Fibroblast of pulmonary artery (primary cell): ENCODE data around the gene HTR2A.

ENCODE experiments used
- DNase-seq: peaks from one replicate; pipeline ENCODE4 v3.0.0-alpha.2; 2010; ENCODE audit warnings: low read depth
- H3K4me3 ChIP-seq: replicated peaks from 2 replicates; pipeline ENCODE4 v1.5.1; 2011; ENCODE audit warnings: low read depth, mild to moderate bottlenecking, control low read depth, low read length, moderate library complexity
- TF ChIP-seq, protein P1 (sequence below): IDR thresholded peaks from 2 replicates; pipeline ENCODE4 v1.5.1; 2011; ENCODE audit warnings: mild to moderate bottlenecking, control low read depth, low read length, inconsistent platforms; ENCODE audit errors: missing control alignments

Gene HTR2A

GRCh38 chr13:46795321-46795720 lies 101.5 kb downstream of the HTR2A start:
- no peak for DNase-seq
- TF ChIP-seq, protein P1, sequence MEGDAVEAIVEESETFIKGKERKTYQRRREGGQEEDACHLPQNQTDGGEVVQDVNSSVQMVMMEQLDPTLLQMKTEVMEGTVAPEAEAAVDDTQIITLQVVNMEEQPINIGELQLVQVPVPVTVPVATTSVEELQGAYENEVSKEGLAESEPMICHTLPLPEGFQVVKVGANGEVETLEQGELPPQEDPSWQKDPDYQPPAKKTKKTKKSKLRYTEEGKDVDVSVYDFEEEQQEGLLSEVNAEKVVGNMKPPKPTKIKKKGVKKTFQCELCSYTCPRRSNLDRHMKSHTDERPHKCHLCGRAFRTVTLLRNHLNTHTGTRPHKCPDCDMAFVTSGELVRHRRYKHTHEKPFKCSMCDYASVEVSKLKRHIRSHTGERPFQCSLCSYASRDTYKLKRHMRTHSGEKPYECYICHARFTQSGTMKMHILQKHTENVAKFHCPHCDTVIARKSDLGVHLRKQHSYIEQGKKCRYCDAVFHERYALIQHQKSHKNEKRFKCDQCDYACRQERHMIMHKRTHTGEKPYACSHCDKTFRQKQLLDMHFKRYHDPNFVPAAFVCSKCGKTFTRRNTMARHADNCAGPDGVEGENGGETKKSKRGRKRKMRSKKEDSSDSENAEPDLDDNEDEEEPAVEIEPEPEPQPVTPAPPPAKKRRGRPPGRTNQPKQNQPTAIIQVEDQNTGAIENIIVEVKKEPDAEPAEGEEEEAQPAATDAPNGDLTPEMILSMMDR: no peak
- H3K4me3 ChIP-seq: no peak overlapping the region

DNA sequence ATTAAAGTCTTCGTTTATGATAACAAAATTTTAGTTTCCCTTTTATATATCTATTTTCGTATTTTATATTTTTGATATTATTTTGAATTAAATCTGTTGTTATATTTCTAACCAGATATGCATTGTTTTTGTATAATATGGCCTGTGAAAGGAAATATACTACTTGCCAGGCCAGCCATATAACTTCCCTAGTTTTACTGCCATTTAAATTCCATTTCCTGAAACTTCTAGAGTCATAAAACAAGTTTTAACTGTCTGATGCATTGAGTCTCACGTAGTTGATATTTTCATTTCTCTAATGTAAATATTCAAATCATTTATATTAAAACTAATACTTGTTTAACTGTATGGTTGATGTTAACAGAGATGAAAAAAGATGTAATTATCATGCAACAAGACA lies 113.3 kb downstream of the HTR2A start:
- no peak overlapping the region for H3K4me3 ChIP-seq
- TF ChIP-seq, protein P1: no peak
- no peak for DNase-seq

- TF ChIP-seq, protein P1: no peak
- no peak for DNase-seq
- no peak overlapping the region for H3K4me3 ChIP-seq
Measured at GRCh38 chr13:46782691-46783090, 114.2 kb downstream of the HTR2A start.

DNA sequence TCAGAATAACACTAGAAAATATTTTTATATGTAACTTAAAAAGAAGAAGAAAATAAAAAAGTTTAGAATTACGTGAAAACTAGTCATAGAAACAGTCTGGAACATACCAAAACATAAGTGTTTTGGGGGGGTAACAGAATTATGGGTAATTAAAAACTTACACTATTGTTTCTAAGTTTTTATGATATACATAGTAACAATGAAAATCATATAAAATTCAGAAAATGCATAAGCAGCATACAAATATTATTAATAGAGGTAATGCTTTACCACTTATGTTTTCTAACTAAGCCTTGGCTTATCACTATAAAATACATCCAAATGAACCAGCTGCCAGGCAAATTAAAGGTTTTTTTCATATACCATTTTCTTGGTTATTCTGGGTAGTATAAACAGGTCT lies 114.8 kb downstream of the HTR2A start:
- H3K4me3 ChIP-seq: no peak overlapping the region
- TF ChIP-seq, protein P1: no peak
- DNase-seq: no peak
